Endothelial cell (in vitro differentiated cells): Measurements from ENCODE around the gene DHRS1. TPM values are rescaled to one million over a fixed set of nuclear protein-coding genes. Genes with fewer than 3 reads are reported as not detected.

ENCODE experiments used
- DNase-seq: peaks from one replicate; pipeline ENCODE4 v3.0.0; 2021; ENCODE audit warnings: low spot score
- H3K27ac Mint-ChIP-seq: one replicate; pipeline ENCODE4 v1.8.0; 2021; ENCODE audit warnings: mixed read lengths, inconsistent platforms; ENCODE audit not compliant: unreplicated experiment
- H3K27me3 Mint-ChIP-seq: one replicate; pipeline ENCODE4 v1.8.0; 2021; ENCODE audit warnings: mild to moderate bottlenecking, moderate library complexity, mixed read lengths, inconsistent platforms; ENCODE audit not compliant: unreplicated experiment
- H3K36me3 Mint-ChIP-seq: one replicate; pipeline ENCODE4 v1.8.0; 2021; ENCODE audit warnings: mild to moderate bottlenecking, low read depth, mixed read lengths, inconsistent platforms; ENCODE audit not compliant: unreplicated experiment
- H3K4me1 Mint-ChIP-seq: one replicate; pipeline ENCODE4 v1.8.0; 2021; ENCODE audit warnings: mild to moderate bottlenecking, mixed read lengths, inconsistent platforms; ENCODE audit not compliant: unreplicated experiment
- H3K4me3 Mint-ChIP-seq: one replicate; pipeline ENCODE4 v1.8.0; 2021; ENCODE audit warnings: mild to moderate bottlenecking, mixed read lengths, inconsistent platforms; ENCODE audit not compliant: unreplicated experiment
- H3K9me3 Mint-ChIP-seq: one replicate; pipeline ENCODE4 v1.8.0; 2021; ENCODE audit warnings: mixed read lengths, inconsistent platforms; ENCODE audit not compliant: unreplicated experiment
- CTCF ChIP-seq: fragments of 200-600 bp; sonication (generic); IDR thresholded peaks from one replicate; pipeline ENCODE4 v1.5.0; 2021; ENCODE audit warnings: antibody characterized with exemption; ENCODE audit not compliant: unreplicated experiment
- total RNA-seq: library from RNA; stranded (reverse); fragmentation: NEBNext Ultra II Directional; extraction: Animal tissue kit (Norgen Biotek cat#: 25700); gene quantifications from one replicate; pipeline ENCODE4 v1.2.1, GENCODE V29; 2021; ENCODE audit not compliant: unreplicated experiment

Gene DHRS1
- total RNA-seq, 1 donor from 2014 or later = 17.7 TPM

GRCh38 chr14:24266344-24267244 is 33.0 kb downstream of the DHRS1 start:
- peak overlapping the region; percentile 29 for H3K4me3 Mint-ChIP-seq
- no peak for TF ChIP-seq CTCF
- no peak overlapping the region for H3K27ac Mint-ChIP-seq
- DNase-seq = no peak
- peaks cover 10% of the 10 kb centered on the region for H3K36me3 Mint-ChIP-seq
- H3K27me3 Mint-ChIP-seq = peaks cover 4% of the 10 kb centered on the region
- H3K4me1 Mint-ChIP-seq = peaks cover 2% of the 10 kb centered on the region
- H3K9me3 Mint-ChIP-seq = no peaks in the 10 kb centered on the region

DNA sequence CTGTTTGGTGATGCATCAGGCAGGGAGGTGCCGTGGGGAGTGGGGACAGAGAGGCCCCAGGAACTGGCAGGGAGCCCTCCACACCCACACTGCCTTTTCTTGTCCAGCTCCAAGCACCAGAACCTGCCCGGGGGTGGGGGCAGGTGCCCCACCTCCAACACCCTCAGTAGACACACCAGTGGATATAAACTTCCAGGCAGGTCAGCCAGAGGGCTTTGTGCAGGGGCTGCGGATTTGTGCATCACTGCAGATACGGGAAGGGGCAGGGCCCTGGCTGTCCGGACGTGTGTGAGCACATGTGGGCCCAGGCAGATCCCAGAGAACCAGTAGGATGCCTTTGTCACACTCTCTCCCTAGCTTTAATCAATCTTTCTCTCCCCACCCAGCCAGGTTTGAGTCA is 35.3 kb downstream of the DHRS1 start:
- no peak overlapping the region for H3K4me3 Mint-ChIP-seq
- H3K27ac Mint-ChIP-seq = no peak overlapping the region
- H3K9me3 Mint-ChIP-seq = no peaks in the 10 kb centered on the region
- peaks cover 10% of the 10 kb centered on the region for H3K36me3 Mint-ChIP-seq
- DNase-seq = no peak
- peaks cover 11% of the 10 kb centered on the region for H3K27me3 Mint-ChIP-seq
- TF ChIP-seq CTCF = no peak
- peaks cover 2% of the 10 kb centered on the region for H3K4me1 Mint-ChIP-seq

GRCh38 chr14:24263848-24264247 is 35.7 kb downstream of the DHRS1 start:
- no peaks in the 10 kb centered on the region for H3K9me3 Mint-ChIP-seq
- H3K4me1 Mint-ChIP-seq = peaks cover 2% of the 10 kb centered on the region
- no peak overlapping the region for H3K27ac Mint-ChIP-seq

GRCh38 chr14:24262821-24263733 is 36.5 kb downstream of the DHRS1 start, which contains the start of gene TGM1:
TSS of gene TGM1 (minus strand) at chr14:24263177. CDS start at chr14:24262352, 825 bp downstream.
- H3K9me3 Mint-ChIP-seq = no peaks in the 10 kb centered on the region
- peaks cover 10% of the 10 kb centered on the region for H3K36me3 Mint-ChIP-seq
- H3K27me3 Mint-ChIP-seq = peaks cover 11% of the 10 kb centered on the region
- DNase-seq = no peak
- no peak within 1 kb of the TSS for H3K27ac Mint-ChIP-seq
- no peak for TF ChIP-seq CTCF
- peaks cover 2% of the 10 kb centered on the region for H3K4me1 Mint-ChIP-seq
- no peak within 1 kb of the TSS for H3K4me3 Mint-ChIP-seq

More at GRCh38 chr14:24263848-24264247, 35.7 kb downstream of the DHRS1 start:
- peaks cover 11% of the 10 kb centered on the region for H3K27me3 Mint-ChIP-seq
- DNase-seq = no peak
- no peak overlapping the region for H3K4me3 Mint-ChIP-seq
- peaks cover 10% of the 10 kb centered on the region for H3K36me3 Mint-ChIP-seq
- TF ChIP-seq CTCF = no peak
